ENCODE measurements around the gene FOXD1.

GRCh38 chr5:73482383-73483136 is 34.0 kb upstream of the FOXD1 start:
- TF ChIP-seq EP300 (IDR thresholded peaks at IDR 0.05) = no peak
- no peak for TF ChIP-seq CTCF (IDR thresholded peaks at IDR 0.05)
- TF ChIP-seq POLR2A (IDR thresholded peaks at IDR 0.05) = no peak
